OCI-LY1 (cell line): ENCODE measurements around the gene PTPA.

Experiments
- H2AFZ ChIP-seq: fragments of 200-600 bp; sonication (generic), shearing (Covaris generic); 2 replicates; pipeline ENCODE4 v1.6.0; 2014; ENCODE audit warnings: antibody characterized with exemption, mild to moderate bottlenecking, low read length
- H3F3A ChIP-seq: fragments of 200-600 bp; sonication (generic), shearing (Covaris generic); 2 replicates; pipeline ENCODE4 v1.6.0; 2014; ENCODE audit warnings: mild to moderate bottlenecking, antibody characterized with exemption, low read length, moderate library complexity; ENCODE audit not compliant: insufficient read depth
- H3K27ac ChIP-seq: fragments of 200-600 bp; sonication (generic); 2 replicates; pipeline ENCODE4 v1.5.1; 2014; ENCODE audit warnings: low read length, mixed run types, mild to moderate bottlenecking, low read depth; ENCODE audit not compliant: poor library complexity, severe bottlenecking
- H3K27me3 ChIP-seq: fragments of 200-600 bp; sonication (generic); 2 replicates; pipeline ENCODE4 v1.6.0; 2014; ENCODE audit warnings: antibody characterized with exemption, mild to moderate bottlenecking, low read length, moderate library complexity; ENCODE audit not compliant: insufficient read depth
- H3K36me3 ChIP-seq: fragments of 200-600 bp; sonication (generic); 2 replicates; pipeline ENCODE4 v1.6.1; 2014; ENCODE audit warnings: mild to moderate bottlenecking, antibody characterized with exemption, low read length, moderate library complexity, mixed read lengths; ENCODE audit not compliant: insufficient read depth
- H3K4me1 ChIP-seq: fragments of 200-600 bp; sonication (generic); 2 replicates; pipeline ENCODE4 v1.5.1; 2014; ENCODE audit warnings: mild to moderate bottlenecking, low read length, moderate library complexity; ENCODE audit not compliant: insufficient read depth, severe bottlenecking
- H3K4me2 ChIP-seq: fragments of 200-600 bp; sonication (generic), shearing (Covaris generic); 2 replicates; pipeline ENCODE4 v1.6.1; 2014; ENCODE audit warnings: low read length
- H3K4me3 ChIP-seq: fragments of 200-600 bp; sonication (generic); 2 replicates; pipeline ENCODE4 v1.5.1; 2014; ENCODE audit warnings: low read length, low read depth, mild to moderate bottlenecking, mixed read lengths; ENCODE audit not compliant: poor library complexity, severe bottlenecking
- H3K79me2 ChIP-seq: fragments of 200-600 bp; shearing (Covaris generic); 2 replicates; pipeline ENCODE4 v1.6.1; 2016; ENCODE audit warnings: mixed run types, low read length, mixed read lengths; ENCODE audit not compliant: insufficient read depth
- H3K9ac ChIP-seq: fragments of 200-600 bp; sonication (generic), shearing (Covaris generic); 2 replicates; pipeline ENCODE4 v1.6.1; 2014; ENCODE audit warnings: mild to moderate bottlenecking, low read length, mixed read lengths
- H3K9me2 ChIP-seq: fragments of 200-600 bp; sonication (generic), shearing (Covaris generic); 2 replicates; pipeline ENCODE4 v1.6.1; 2014; ENCODE audit warnings: low read depth, mild to moderate bottlenecking, low read length, mixed read lengths
- H3K9me3 ChIP-seq: fragments of 200-600 bp; shearing (Covaris generic); 2 replicates; pipeline ENCODE4 v1.6.1; 2014; ENCODE audit warnings: low read length, mixed read lengths
- H4K20me1 ChIP-seq: fragments of 200-600 bp; sonication (generic), shearing (Covaris generic); 2 replicates; pipeline ENCODE4 v1.6.0; 2016; ENCODE audit warnings: mild to moderate bottlenecking, low read length; ENCODE audit not compliant: insufficient read depth
- CTCF ChIP-seq: fragments of 200-600 bp; sonication (generic), shearing (Covaris generic); IDR thresholded peaks from 2 replicates; pipeline ENCODE4 v1.5.1; 2017; ENCODE audit warnings: mild to moderate bottlenecking, antibody characterized with exemption, low read length, moderate library complexity, mixed read lengths
- EZH2 ChIP-seq: fragments of 200-600 bp; sonication (generic), shearing (Covaris generic); IDR thresholded peaks from 2 replicates; pipeline ENCODE4 v1.8.0; 2017; ENCODE audit warnings: borderline replicate concordance, mixed run types, mild to moderate bottlenecking, antibody characterized with exemption, low read length, moderate library complexity, mixed read lengths

PTPA gene

GRCh38 chr9:129183495-129184218 lies 72.4 kb downstream of the PTPA start:
- H3K4me2 ChIP-seq: no peak overlapping the region
- no peaks in the 10 kb centered on the region for H3K79me2 ChIP-seq
- no peak overlapping the region for H3K9ac ChIP-seq
- TF ChIP-seq EZH2: no peak
- TF ChIP-seq CTCF: no peak
- H3K4me1 ChIP-seq: peaks cover 1% of the 10 kb centered on the region
- H3K36me3 ChIP-seq: no peaks in the 10 kb centered on the region; the same call in 1 of the 2 replicates
- peaks cover 15% of the 10 kb centered on the region for H3K27me3 ChIP-seq
- H3F3A ChIP-seq: no peaks in the 10 kb centered on the region
- peaks cover 6% of the 10 kb centered on the region; the same call in 1 of the 2 replicates for H3K9me3 ChIP-seq
- no peak overlapping the region for H3K27ac ChIP-seq
- H2AFZ ChIP-seq: no peak overlapping the region
- H4K20me1 ChIP-seq: no peaks in the 10 kb centered on the region
- H3K4me3 ChIP-seq: no peak overlapping the region
- no peaks in the 10 kb centered on the region for H3K9me2 ChIP-seq

GRCh38 chr9:129184219-129184524 lies 73.0 kb downstream of the PTPA start:
- Histone ChIP-seq H3K27me3 (peaks cover 15% of the 10 kb centered on the region), H3F3A (no peaks in the 10 kb centered on the region), H4K20me1 (no peaks in the 10 kb centered on the region), H3K4me2 (no peak overlapping the region), H3K4me3 (no peak overlapping the region), H3K9me3 (peaks cover 6% of the 10 kb centered on the region; the same call in 1 of the 2 replicates), H3K36me3 (no peaks in the 10 kb centered on the region; the same call in 1 of the 2 replicates), H3K9me2 (no peaks in the 10 kb centered on the region), H3K27ac (no peak overlapping the region), H3K9ac (no peak overlapping the region), H3K79me2 (no peaks in the 10 kb centered on the region), H3K4me1 (no peaks in the 10 kb centered on the region), H2AFZ (no peak overlapping the region)
- TF ChIP-seq EZH2 (no peak), CTCF (no peak)

GRCh38 chr9:129184596-129185122 lies 73.4 kb downstream of the PTPA start:
- TF ChIP-seq CTCF: no peak
- no peak for TF ChIP-seq EZH2
- H3K4me2 ChIP-seq: no peak overlapping the region
- H3K27ac ChIP-seq: no peak overlapping the region
- H3K36me3 ChIP-seq: no peaks in the 10 kb centered on the region; the same call in 1 of the 2 replicates
- H3K4me1 ChIP-seq: no peaks in the 10 kb centered on the region
- H3K4me3 ChIP-seq: no peak overlapping the region
- H3K9ac ChIP-seq: no peak overlapping the region
- no peaks in the 10 kb centered on the region for H3F3A ChIP-seq
- no peaks in the 10 kb centered on the region for H3K79me2 ChIP-seq
- H3K27me3 ChIP-seq: peaks cover 15% of the 10 kb centered on the region
- H2AFZ ChIP-seq: no peak overlapping the region
- peaks cover 6% of the 10 kb centered on the region; the same call in 1 of the 2 replicates for H3K9me3 ChIP-seq
- no peaks in the 10 kb centered on the region for H3K9me2 ChIP-seq
- H4K20me1 ChIP-seq: no peaks in the 10 kb centered on the region
